GM21529 (cell line): ENCODE measurements around the gene UCHL1.
"Not testable (repeated sequence)": the region's sequence is repeated elsewhere in the genome, so short reads cannot be mapped to it uniquely, and the experiment has no call there.

Experiments used
- ATAC-seq: cut with Tn5 transposase; IDR thresholded peaks from one replicate; pipeline ENCODE4 v1.9.1; 2021; ENCODE audit not compliant: unreplicated experiment

UCHL1 gene

DNA sequence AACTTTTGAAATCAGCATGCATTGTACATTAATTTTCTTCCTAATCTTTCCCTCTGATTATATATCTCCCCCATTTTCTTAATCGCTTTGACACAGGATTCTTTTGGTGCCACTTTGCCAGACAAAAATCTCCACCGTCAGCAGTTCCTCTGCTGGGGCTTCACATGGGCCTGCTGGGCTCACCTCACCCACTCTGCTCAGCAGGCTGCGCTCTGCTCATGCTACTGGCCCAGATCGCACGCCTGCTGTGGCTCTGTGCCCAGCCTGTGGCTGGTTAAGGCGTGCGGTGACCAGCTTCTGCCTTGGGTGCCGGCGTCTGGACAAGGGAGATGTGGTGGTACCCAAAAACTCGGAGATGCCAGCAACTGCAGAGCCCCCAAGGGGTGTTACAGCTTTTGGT is 31.1 kb downstream of the UCHL1 start:
- ATAC-seq, result no peak

DNA sequence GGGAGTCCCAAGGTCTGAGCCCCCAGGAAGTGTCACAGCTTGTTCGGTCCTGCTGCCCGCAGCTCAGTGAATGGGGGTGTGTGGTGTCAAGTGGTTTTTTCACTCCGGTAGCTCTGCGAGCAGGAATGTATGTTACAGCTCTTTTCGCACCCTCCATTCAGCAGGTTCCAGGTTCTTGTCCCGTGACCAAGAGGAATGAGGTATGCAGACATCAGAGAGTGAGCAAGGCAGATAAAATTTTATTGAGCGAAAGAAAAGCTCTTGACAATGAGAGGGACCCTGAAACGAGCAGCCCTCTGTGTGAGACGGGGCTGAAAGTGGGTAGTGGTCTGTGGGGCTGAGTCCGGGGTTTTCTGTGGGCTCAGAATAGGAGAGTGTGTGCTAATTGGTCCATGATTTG is 31.5 kb downstream of the UCHL1 start:
- ATAC-seq, result no peak

DNA sequence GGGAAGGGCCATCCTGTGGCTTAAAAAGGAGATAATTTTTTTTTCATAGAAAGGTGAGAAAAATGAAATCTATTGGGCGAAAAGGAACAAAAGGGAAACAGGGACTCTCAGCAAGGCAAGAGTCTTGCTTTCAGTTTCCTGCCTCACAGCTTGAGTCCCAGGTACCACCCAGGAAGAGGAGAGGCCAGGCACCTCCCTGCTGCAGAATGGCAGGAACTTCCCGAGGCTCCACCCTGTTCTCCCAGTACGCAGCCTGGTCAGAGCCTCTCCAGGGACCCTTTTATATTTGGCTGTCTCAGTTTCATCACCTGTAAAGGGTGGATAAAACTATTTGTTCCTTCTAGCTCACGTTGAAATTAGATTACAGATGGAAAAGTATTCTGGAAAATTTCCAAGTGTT is 33.8 kb downstream of the UCHL1 start:
- no peak for ATAC-seq

DNA sequence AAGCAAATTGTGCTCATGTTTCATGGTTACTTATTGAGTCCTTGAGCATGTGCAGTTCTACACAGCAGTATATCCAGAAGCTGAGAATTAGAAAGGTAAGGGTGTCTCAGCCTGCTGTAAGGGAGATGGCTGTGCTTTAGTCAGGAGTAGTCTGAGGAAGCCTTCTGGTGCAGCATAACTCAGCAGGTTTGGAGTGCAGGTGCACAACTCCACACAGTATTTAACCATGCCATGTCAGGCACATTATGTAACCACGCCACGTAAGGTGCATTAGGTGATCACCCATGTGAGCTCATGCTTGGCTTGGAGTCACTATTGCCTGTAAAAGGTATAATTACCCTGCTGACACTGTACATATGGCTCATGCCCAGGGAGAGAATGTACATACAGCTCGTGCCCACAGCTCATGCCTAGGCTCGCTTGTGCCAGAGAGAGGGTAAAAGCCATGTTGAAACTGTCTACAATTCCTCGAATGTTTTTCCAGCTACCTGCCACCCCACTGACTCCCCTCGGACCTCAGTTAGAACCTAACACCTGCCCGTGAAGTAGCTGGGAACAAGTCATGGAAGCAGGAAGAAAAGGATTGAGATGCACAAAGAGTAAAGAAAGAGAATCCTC is 37.8 kb downstream of the UCHL1 start:
- no peak for ATAC-seq

DNA sequence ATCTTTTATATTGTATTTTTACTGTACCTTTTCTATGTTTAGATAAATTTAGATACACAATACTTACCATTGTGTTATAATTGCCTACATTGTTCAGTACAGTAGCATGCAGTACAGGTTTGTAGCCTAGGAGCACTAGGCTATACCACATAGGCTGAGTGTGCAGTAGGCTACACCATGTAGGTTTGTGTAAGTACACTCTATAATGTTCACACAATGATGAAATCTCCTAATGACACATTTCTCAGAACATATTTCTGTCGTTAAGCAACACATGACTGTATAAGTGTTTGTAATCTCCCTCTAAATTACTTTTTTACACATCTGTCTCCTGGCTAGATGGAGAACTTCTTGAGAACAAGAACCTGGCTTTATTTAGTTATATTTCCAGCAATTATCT is 40.3 kb downstream of the UCHL1 start:
- no peak for ATAC-seq

DNA sequence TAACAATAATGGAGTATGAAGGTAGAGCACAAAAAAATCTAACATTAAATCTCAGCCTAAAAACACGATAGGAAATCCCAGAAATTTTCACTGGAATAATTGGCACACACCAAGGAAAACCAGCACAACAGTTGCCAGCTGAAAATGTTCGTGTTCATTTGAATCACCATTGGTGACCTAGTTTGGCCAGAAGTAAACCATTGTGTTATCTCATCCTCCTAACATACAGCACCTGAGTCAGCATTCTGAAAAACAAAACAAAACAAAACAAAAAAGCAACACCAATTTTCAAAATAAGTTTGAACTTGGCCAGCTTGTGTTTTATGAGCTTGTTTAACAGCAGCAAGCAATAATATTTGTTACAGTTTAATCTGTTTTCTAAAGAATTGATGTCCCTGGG is 41.1 kb downstream of the UCHL1 start:
- ATAC-seq, result no peak

DNA sequence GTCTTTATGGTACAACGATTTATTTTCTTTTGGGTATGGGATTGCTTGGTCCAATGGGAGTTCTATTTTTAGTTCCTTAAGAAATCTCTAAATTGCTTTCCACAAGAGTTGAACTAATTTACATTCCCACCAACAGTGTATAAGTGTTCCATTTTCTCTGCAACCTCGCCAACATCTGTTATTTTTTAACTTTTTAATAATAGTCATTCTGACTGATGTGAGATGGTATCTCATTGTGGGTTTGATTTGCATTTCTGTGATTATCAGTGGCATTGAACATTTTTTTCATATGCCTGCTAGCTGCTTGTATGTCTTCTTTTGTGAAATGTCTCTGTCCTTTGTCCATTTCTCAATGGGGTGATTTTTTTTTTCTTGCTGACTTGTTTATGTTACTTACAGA is 42.8 kb downstream of the UCHL1 start:
- no peak for ATAC-seq

DNA sequence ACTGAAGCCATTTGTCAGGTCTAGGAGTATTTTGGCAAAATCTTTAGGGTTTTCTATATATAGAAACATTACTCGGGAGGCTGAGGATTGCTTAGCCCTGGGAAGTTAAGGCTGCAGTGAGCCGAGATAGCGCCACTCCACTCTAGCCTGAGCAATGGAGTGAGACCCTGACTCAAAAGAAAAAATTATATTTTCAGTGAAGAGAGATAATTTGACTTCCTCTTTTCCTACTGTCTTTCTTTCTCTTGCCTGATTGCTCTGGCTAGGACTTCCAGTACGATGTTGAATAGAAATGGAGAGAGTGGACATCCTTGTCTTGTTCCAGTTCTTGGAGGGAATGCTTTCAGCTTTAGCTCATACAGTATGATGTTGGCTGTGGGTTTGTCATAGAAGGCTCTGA is 44.4 kb downstream of the UCHL1 start:
- ATAC-seq, result no peak

DNA sequence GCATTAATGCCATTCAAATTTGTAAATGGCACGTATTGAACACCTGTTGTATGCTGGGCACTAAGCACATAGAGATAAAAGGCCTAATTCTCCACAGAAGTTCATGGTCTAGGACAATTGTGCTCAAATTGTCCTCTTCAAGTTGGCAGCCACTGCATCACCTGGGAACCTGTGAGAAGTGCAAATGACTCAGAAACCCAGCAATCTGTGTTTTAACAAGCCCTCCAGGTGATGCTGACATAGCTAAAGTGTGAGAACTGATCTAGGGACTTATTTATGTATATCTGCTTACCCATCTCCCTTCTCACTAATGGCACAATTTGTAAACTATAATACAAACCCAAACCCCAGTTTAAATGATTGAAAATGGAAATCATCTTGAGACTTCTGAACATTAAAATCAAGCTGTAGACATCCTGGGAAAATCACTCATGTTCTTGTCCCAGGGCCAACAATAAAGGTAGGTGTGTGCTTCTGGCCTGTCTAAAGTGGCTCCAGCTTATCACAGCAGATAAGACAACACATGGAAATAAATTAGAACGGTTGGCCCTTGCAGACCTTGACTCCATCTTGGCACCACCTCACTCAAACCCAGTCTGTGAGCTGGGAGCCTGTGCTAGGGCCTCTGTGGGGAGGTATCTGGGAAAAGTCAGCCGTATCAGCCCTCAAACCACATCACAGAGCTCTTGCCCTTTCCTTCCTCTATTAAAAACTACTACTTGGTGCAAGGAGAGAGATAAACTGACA is 46.8 kb downstream of the UCHL1 start:
- ATAC-seq, result no peak

DNA sequence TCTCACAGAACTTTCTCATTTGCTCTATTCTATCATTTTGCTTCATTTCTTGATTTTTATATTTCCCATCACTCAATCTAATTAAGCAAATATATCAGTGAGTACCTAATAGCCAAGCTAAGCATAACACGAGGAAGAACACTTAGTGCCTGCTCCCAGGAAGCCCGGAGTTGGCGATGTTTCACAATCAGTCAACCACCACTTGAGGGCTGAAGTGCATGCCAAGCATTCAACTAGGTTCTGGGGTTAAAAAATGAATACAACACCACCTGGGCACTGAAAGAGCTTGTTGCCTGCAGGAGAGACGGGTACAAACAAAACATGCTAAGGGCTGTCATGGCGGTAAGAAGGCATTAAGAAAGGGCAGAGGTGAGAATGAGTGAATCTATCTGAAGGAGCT is 47.5 kb downstream of the UCHL1 start:
- no peak for ATAC-seq

DNA sequence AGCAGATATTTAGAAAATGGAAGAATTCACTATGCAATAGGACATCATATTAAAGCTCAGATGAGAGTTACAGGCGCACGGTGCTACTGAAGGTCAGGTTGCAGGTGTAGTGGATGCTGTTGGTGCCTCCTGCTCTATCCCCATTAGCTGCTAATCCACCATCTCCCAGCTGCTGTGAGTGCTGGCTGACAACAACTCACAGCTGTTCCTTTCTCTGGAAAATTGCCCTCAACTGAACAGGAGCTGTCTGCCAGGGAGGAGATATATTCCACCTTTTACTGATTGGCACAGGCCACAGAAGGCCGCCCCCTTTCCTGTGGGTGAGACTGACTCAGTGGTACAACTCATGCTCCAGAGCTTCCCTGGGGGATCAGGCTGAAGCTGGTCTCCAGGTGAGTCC is 48.7 kb downstream of the UCHL1 start:
- no peak for ATAC-seq

DNA sequence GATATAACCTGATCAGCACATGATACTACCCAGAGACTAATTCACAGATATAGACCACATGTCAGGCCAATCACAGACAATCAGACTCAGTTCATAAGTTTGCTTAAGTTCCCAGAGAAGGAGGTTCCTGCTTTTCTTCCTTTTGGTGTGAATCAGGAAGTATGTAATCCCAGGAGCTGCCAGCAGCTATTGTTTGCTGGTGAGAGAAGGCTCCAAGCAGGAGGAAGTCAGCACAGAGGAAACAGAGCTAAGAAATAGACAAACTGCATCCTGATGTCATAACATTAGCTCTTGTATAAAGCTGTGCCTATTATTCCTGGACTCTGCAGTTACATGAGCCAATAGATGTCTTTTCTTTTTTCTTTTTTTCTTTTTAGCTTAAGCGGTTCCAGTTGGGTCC is 50.9 kb downstream of the UCHL1 start:
- no peak for ATAC-seq

DNA sequence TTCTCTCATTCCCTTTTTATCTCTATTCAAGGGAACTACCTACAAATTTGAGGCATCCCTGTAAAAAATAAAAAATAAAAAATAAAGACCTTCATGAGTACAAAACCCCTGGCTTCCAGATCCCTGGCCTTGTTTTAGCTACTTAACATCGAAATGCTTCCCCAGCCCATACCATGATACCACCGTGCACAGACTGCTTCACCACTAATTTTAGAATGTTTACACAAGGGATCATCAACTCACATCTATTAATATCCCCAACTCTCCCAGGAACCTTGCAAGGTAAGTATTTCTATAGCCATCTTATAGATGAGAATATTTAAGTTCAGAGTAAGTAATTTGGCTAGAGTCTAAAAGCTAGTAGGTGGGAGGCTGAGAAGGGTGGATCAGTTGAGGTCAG is 51.7 kb downstream of the UCHL1 start:
- ATAC-seq, result no peak

DNA sequence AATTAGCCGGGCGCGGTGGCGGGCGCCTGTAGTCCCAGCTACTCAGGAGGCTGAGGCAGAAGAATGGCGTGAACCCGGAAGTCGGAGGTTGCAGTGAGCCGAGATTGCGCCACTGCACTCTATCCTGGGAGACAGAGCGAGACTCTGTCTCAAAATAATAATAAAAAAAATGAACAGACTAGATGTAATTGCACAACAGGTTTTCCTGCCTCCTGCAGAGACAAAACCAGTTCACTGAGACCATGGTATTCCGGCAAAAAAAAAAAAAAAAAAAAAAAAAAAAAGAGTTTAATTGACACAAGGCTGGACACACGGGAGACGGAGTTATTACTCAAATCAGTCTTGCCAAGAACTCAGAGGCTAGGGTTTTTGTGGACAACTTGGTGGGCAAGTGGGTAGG is 58.7 kb downstream of the UCHL1 start:
- ATAC-seq, result not testable (repeated sequence)

DNA sequence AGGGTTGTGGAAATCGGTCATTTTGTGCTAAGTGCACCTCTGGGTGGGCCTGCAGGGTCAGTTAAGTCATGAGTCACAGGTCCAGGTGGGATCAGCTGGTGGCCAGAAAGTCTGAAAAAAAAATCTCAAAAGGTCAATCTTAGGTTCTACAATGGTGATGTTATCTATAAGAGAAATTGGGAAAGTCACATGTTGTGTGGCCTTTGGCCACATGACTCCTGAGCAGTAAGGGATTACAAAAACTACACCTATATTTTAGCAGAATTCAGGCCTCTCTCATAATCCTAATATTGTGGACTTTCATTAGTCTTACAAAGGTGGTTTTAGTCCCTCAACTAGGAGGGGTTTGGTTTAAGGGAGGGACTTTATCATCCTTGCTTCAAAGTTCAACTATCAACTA is 59.1 kb downstream of the UCHL1 start:
- no peak for ATAC-seq
